ENCODE results near the gene IL4R.

IL4R gene

DNA sequence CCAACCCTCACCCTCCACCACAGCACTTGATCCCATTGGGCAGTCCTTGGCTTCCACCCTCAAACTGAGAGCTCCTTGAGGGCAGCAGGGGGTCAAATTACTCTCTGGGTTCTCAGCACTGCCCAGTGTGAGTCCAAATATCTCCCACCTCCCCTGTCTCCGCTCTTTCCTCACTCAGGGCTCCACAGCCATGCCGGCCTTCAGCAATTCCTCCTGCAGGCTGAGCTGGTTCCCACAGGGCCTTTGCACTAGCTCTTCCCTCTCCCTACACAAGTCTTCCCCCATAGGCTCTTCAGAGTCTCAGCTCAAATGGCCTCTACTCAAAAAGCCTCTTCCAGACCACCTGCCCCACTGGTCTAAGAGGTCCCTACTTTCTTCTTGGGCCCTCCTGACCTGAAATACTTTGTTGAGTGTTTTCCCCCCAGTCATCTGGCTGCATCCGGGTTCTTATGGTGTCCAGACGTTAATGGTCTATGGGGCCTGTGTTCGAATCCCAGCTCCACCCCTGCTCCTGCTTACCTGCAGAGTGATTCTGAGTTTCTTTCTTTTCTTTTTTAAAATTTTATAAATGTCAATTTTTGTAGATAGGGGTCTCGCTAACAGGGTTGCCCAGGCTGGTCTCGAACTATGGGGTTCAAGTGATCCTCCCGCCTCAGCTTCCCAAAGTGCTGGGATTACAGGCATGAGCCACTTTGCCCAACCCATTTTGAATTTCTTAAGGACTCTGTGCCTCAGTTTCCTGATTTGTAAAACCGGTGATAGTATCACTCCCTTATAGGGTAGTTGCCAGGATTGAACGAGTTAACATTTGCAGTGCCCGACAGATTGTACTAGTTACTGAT, 973 bp upstream of the IL4R start:
- no peaks in the 10 kb centered on the region for H3K4me1 ChIP-seq (ENCODE audit: low read length)
- no peaks in the 10 kb centered on the region for H3K79me2 ChIP-seq (ENCODE audit: low read length)
- H3K27me3 ChIP-seq (replicated peaks; ENCODE audit: insufficient read depth, low read length), result no peaks in the 10 kb centered on the region
- DNase-seq, result no peak
- no peaks in the 10 kb centered on the region for H3K9me2 ChIP-seq (replicated peaks; ENCODE audit: insufficient read depth, low read length)
- TF ChIP-seq EZH2phosphoT487 (IDR thresholded peaks at IDR 0.05; ENCODE audit: low read length) (no peak), EZH2 (optimal IDR thresholded peaks at IDR 0.05; ENCODE audit: low read depth, low read length) (no peak)
- TF ChIP-seq, protein P1, sequence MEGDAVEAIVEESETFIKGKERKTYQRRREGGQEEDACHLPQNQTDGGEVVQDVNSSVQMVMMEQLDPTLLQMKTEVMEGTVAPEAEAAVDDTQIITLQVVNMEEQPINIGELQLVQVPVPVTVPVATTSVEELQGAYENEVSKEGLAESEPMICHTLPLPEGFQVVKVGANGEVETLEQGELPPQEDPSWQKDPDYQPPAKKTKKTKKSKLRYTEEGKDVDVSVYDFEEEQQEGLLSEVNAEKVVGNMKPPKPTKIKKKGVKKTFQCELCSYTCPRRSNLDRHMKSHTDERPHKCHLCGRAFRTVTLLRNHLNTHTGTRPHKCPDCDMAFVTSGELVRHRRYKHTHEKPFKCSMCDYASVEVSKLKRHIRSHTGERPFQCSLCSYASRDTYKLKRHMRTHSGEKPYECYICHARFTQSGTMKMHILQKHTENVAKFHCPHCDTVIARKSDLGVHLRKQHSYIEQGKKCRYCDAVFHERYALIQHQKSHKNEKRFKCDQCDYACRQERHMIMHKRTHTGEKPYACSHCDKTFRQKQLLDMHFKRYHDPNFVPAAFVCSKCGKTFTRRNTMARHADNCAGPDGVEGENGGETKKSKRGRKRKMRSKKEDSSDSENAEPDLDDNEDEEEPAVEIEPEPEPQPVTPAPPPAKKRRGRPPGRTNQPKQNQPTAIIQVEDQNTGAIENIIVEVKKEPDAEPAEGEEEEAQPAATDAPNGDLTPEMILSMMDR (IDR thresholded peaks at IDR 0.05; ENCODE audit: low read length), result no peak
- H2AFZ ChIP-seq (ENCODE audit: low read length), result peak overlapping the region; percentile 83
- H3K9me3 ChIP-seq (replicated peaks; ENCODE audit: insufficient read depth, low read length), result no peaks in the 10 kb centered on the region
- no peak overlapping the region for H3K27ac ChIP-seq (ENCODE audit: low read length)
- no peaks in the 10 kb centered on the region for H3K36me3 ChIP-seq (replicated peaks; ENCODE audit: insufficient read depth, low read length)
- peak overlapping the region; percentile 84 for H3K4me2 ChIP-seq (ENCODE audit: low read depth, low read length)
- peak overlapping the region; percentile 46; the same call in 1 of the 2 replicates for H3K9ac ChIP-seq (ENCODE audit: low read length)
- H3F3A ChIP-seq (ENCODE audit: insufficient read depth, low read length), result no peaks in the 10 kb centered on the region
- H3K4me3 ChIP-seq (ENCODE audit: low read length), result peak overlapping the region; percentile 69
- no peaks in the 10 kb centered on the region for H4K20me1 ChIP-seq (ENCODE audit: insufficient read depth, low read length)

DNA sequence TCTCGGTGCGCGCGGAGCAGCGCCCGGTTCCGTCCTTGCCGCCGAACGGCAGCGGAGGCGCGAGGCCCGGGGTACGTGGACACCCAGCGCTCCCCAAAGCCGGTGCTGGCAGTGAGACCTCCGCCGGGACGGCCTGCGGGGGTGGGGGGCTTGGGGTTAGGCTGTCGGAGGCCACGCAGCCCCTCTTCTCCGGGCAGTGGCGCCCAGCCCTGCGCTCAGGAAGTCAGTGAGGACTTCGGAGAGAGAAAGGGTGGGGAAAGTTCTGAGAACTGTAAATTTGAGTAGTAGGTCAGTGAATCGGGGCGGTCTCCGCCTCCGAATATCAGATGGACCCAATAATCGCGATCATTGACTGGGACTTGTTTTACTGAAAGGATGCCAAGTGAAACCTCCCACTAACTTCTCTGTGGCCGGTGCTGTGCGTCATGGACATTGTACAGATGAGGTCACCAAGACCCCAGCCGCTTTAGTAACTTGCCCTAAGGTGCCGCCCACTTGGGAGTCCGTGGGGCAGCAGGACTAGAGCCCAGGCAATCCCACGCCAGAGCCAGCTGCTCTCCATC, 468 bp downstream of the IL4R start:
- H3K27me3 ChIP-seq (replicated peaks; ENCODE audit: insufficient read depth, low read length), result no peaks in the 10 kb centered on the region
- no peak overlapping the region for H3K27ac ChIP-seq (ENCODE audit: low read length)
- H3F3A ChIP-seq (ENCODE audit: insufficient read depth, low read length), result no peaks in the 10 kb centered on the region
- H3K4me1 ChIP-seq (ENCODE audit: low read length), result no peaks in the 10 kb centered on the region
- peak overlapping the region; percentile 87 for H3K4me2 ChIP-seq (ENCODE audit: low read depth, low read length)
- H3K9me2 ChIP-seq (replicated peaks; ENCODE audit: insufficient read depth, low read length), result no peaks in the 10 kb centered on the region
- no peaks in the 10 kb centered on the region for H4K20me1 ChIP-seq (ENCODE audit: insufficient read depth, low read length)
- DNase-seq, result no peak
- H3K9me3 ChIP-seq (replicated peaks; ENCODE audit: insufficient read depth, low read length), result no peaks in the 10 kb centered on the region
- no peaks in the 10 kb centered on the region for H3K79me2 ChIP-seq (ENCODE audit: low read length)
- TF ChIP-seq EZH2 (optimal IDR thresholded peaks at IDR 0.05; ENCODE audit: low read depth, low read length) (no peak), EZH2phosphoT487 (IDR thresholded peaks at IDR 0.05; ENCODE audit: low read length) (no peak)
- TF ChIP-seq, protein P1 (IDR thresholded peaks at IDR 0.05; ENCODE audit: low read length), result no peak
- H2AFZ ChIP-seq (ENCODE audit: low read length), result peak overlapping the region; percentile 88
- H3K36me3 ChIP-seq (replicated peaks; ENCODE audit: insufficient read depth, low read length), result no peaks in the 10 kb centered on the region
- peak overlapping the region; percentile 68 for H3K9ac ChIP-seq (ENCODE audit: low read length)
- H3K4me3 ChIP-seq (ENCODE audit: low read length), result peak overlapping the region; percentile 69

DNA sequence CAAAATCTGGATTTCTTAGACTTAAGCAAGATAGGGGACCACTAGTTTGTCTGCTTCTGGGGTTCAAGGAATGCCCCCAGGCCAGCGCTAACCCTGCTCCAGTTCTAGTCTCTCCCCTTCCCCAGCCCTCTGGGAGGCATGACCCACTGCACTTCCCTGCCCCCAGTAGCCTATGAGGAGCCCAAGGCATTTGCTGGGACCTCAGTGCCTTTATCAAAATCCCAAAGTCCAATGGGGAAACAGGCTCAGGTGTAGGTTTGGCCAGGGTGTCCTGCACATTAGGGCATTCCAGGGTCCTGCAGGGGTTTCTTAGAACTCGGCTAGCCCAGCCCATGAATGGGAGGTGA, 1.2 kb downstream of the IL4R start:
- Histone ChIP-seq H3K4me2 (ENCODE audit: low read depth, low read length) (no peak overlapping the region), H3K27ac (ENCODE audit: low read length) (no peak overlapping the region), H2AFZ (ENCODE audit: low read length) (no peak overlapping the region), H3K4me3 (ENCODE audit: low read length) (no peak overlapping the region), H3K36me3 (replicated peaks; ENCODE audit: insufficient read depth, low read length) (no peaks in the 10 kb centered on the region), H4K20me1 (ENCODE audit: insufficient read depth, low read length) (no peaks in the 10 kb centered on the region), H3K4me1 (ENCODE audit: low read length) (no peaks in the 10 kb centered on the region), H3K9me2 (replicated peaks; ENCODE audit: insufficient read depth, low read length) (no peaks in the 10 kb centered on the region), H3K79me2 (ENCODE audit: low read length) (no peaks in the 10 kb centered on the region), H3K9me3 (replicated peaks; ENCODE audit: insufficient read depth, low read length) (no peaks in the 10 kb centered on the region), H3F3A (ENCODE audit: insufficient read depth, low read length) (no peaks in the 10 kb centered on the region), H3K9ac (ENCODE audit: low read length) (no peak overlapping the region), H3K27me3 (replicated peaks; ENCODE audit: insufficient read depth, low read length) (no peaks in the 10 kb centered on the region)
- DNase-seq, result no peak
- TF ChIP-seq EZH2phosphoT487 (IDR thresholded peaks at IDR 0.05; ENCODE audit: low read length) (no peak), EZH2 (optimal IDR thresholded peaks at IDR 0.05; ENCODE audit: low read depth, low read length) (no peak)
- TF ChIP-seq, protein P1 (IDR thresholded peaks at IDR 0.05; ENCODE audit: low read length), result no peak
